ENCODE results near the gene FICD.
A peak's percentile ranks its signal among the peaks of the same experiment; 100 is the strongest.
"Not testable (repeated sequence)": the region's sequence is repeated elsewhere in the genome, so short reads cannot be mapped to it uniquely, and the experiment has no call there.

FICD gene

GRCh38 chr12:108538616-108539195 is 23.6 kb downstream of the FICD start:
- no peak for DNase-seq

GRCh38 chr12:108542320-108542719 is 27.2 kb downstream of the FICD start:
- DNase-seq, result no peak

DNA sequence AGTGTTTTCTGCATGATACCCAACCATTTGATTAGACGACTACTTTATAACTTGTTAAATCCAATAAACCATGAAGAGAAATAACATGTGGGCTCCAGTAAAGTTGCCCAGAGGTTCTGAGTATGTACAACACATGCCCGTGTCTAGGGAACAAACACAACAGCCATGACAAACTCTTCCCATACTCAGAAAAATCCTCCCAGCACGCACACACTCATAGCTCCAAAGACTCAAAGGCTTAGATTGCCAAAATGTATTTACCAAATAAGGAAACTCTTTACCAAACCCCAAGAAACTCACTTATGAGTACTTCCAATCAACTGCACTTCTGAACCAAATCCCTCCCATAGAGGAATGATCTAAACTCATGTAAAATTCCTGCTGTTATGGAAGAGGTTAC is 28.6 kb downstream of the FICD start:
- DNase-seq, result no peak

GRCh38 chr12:108547686-108548085 is 32.6 kb downstream of the FICD start:
- no peak for DNase-seq

GRCh38 chr12:108548954-108549521 is 34.0 kb downstream of the FICD start:
- DNase-seq, result no peak

GRCh38 chr12:108551535-108551934 is 36.5 kb downstream of the FICD start:
- DNase-seq, result no peak

DNA sequence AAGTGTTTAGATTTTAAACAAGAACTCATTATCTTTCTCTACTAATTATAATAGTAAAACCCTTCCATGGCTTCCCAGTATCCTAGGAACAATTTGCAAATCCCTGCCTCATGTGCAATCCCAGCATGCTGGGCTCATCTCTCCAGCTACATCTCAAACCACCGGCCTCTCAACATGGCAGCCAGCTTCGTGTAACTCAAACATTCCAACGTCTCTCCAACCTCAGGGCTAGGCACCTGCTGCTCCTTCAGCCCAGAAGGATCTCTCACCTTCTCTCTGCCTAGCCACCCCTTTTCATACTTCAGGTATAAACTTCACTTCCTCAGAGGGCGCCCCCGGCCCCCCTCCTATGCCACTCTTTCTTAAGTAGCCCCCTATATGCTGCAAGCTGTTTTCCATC is 38.7 kb downstream of the FICD start:
- no peak for DNase-seq

DNA sequence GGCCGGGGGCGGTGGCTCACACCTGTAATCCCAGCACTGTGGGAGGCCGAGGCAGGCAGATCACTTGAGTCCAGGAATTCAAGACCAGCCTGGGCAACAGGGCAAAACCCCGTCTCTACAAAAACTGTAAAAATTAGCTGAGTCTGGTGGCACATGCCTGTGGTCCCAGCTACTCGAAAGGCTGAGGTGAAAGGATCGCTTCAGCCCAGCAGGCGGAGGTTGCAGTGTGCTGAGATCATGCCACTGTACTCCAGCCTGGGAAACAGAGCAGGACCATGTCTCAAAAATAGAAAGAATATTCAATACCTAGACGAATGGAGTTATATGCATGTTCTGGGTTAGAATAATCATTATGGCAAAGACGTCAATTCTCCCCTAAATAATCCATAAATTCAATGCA is 40.3 kb downstream of the FICD start:
- DNase-seq, result not testable (repeated sequence)

DNA sequence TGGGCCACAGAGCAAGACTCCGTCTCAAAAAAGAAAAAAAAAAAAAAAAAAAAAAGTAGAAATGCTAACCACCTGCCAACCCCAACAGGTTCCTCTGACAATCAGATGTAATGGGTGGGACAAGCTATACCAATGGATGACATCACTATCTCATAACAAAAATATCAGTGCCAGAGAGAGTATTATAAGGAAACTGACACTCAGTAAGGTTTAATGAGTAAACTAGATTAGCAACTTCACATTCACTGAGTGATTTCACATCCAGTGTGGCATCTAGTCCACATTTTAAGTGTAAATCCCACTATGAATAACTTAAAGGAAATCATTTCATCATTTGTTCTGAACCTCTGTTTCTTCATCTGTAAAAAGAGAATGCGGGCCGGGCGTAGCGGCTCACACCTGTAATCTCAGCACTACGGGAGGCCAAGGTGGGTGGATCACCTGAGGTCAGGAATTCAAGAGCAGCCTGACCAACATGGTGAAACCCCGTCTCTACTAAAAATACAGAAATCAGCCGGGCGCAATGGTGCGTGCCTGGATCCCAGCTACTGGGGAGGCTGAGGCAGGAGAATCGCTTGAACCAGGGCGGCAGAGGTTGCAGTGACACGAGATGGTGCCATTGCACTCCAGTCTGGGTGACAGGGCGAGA is 44.1 kb downstream of the FICD start:
- DNase-seq, result no peak

DNA sequence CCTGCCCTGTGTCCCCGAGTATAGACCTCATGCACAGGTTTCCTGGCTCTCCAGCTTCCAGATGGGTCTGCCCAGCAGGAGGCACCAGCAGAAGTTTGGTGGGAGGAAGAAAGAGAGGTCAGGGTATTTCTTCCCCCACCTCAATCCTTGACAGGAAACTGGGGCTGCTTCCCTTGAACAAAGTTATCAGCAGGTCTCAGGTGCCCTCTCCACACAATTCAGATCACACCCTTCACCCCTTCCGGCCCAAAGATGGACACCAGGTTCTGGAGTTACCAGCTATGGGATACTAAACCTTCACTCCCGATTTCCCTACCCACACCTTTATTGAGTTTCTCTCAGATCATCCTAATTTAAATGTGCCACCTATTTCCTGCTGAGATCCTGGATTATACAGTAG is 44.7 kb downstream of the FICD start:
- no peak for DNase-seq

GRCh38 chr12:108560321-108560721 is 45.2 kb downstream of the FICD start:
- no peak for DNase-seq

- DNase-seq, result peak; percentile 89
Observed at GRCh38 chr12:108560752-108561719, 46.0 kb downstream of the FICD start, which contains the start of gene SART3. SART3 (minus strand) TSS chr12:108561173; CDS start chr12:108561154, 19 bp downstream.

DNA sequence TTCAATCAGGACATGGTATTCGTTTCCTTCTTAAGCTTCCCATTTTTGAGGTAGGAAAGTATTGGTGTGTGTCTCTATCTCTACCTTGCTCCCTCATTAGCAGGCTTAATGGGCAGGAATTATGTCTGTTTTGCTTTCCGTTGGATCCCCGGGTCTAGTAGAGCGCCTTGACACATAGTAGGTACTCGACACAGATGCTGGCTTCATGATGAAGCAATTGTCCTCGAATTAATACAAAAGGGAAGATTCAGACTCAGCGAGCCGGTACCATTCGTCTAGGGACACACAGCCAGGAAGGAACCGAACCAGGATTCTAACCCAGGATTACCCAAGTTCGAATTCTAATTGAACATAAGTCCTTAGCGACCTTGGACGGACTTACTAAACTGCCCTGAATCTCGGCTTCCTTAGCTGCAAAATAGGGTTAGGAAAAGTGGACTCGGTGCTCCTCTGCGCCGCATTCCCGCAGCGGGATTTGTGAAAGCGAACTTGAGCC is 46.8 kb downstream of the FICD start:
- DNase-seq, result no peak

GRCh38 chr12:108562348-108563135 is 47.5 kb downstream of the FICD start, which contains the start of gene ISCU:
ISCU (plus strand) TSS chr12:108562596; CDS start chr12:108562623, 27 bp downstream.
- DNase-seq, result peak; percentile 99

DNA sequence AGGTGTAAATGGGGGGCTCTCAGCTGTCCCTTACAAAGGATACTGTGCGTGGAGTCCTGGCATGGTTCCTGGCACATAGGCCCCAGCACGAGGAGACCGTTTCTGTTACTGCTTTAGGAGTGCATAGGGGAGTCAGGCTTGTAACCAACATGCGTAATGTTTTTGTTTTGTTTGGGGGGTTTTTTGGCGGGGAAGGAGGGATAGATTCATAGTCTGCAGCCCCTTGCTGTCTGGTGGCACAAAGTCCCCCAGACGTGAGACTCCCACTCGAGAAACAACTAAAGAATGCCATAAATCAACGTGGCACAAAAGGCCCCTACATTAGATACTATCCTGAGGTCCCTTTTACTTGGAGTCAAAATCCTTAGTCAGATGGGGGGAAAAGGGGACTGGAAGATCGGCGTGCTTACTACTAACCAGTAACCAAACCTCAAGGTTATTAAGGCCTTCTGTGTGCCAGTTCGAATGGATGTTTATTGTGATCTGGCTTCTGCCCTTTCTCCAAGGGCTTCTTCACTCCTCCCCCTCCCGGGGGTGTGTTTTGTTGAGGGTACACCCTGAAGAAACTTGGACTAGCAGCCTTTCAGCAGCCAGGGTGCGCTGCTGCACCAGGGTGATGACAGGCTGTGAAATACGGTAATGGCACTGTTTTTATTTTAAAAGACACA is 48.2 kb downstream of the FICD start:
- DNase-seq, result peak; percentile 91

GRCh38 chr12:108563804-108564151 is 48.7 kb downstream of the FICD start:
- DNase-seq, result no peak

DNA sequence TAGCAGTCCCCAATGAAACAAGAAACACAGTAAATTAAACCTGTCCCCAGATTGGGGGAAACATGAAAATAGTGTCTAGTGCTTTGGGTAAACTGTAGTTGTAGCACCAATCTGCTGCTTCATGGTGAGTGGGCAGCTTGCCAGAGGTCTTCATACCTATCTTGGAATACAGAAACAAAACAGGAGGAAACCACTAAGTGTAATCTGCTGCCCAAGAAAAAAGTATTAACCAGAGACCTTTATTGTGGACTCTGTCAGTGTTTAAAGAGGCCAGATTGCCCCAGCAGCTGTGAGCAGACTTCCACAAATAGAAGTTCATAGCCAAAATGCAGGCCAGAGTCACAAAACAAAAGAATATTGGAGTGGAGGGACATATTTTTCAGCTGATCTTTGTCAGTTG is 49.6 kb downstream of the FICD start:
- DNase-seq, result no peak

GRCh38 chr12:108565146-108565545 is 50.1 kb downstream of the FICD start:
- no peak for DNase-seq

GRCh38 chr12:108565976-108566375 is 50.9 kb downstream of the FICD start:
- no peak for DNase-seq

DNA sequence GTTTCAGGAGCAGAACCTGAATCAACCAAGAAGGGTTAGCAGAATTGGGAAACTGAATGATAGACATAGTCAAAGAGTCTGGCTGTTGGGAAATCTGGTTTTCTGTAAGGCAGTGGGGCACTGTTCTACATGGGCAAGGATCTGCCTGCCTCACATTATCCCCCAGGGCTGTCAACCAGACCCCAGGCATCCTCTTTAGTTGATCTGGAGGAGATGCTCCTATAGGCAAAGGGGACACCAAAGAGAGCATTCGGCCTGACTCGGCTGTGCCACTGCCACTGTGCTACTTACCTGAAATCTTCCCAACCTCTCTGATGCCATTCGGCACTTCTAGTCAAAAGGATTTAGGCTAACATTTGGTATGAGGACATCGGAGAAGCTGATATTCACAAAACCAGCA is 51.4 kb downstream of the FICD start:
- DNase-seq, result no peak

All from femur (tissue), 1 donor.